Erythroblast (primary cell): ENCODE results near the gene TSHZ2.

ENCODE experiments used
- GATA1 ChIP-seq: IDR thresholded peaks from 2 replicates; pipeline ENCODE4 v1.6.1; 2011; ENCODE audit warnings: low read depth, mild to moderate bottlenecking, control low read depth, low read length, moderate library complexity
- POLR2A ChIP-seq: IDR thresholded peaks from 2 replicates; pipeline ENCODE4 v1.6.1; 2011; ENCODE audit warnings: mild to moderate bottlenecking, low read length

DNA sequence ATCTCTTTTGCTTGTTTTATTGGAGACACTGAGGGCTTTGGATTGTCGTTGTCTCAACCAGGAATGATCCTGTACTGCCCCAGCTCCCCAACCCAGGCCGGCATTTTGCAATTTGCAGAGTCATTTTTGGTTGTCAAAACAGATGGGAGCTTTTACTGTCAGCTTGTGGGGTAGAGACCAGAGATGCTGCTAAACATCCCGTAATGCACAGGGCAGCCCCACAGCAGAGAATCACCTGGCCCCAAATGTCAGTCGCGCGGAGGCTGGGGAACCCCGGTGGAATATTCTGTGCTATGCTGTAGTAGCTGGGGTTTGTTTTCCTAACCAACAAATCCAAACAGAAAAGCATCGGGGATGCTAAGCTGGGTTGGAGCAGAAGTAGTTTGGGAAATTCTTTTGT, 99.7 kb downstream of the TSHZ2 start:
- TF ChIP-seq POLR2A (no peak), GATA1 (no peak)
